GM12878 (cell line): ENCODE measurements around the gene TMEM30A. TPM values are rescaled to one million over a fixed set of nuclear protein-coding genes. Genes with fewer than 3 reads are reported as not detected.

Experiments
- ATAC-seq: fragments of 200-7000 bp; cut with Tn5 transposase; 3 replicates; pipeline ENCODE4 v1.9.1; 2020; ENCODE audit warnings: mild to moderate bottlenecking, moderate library complexity
- BruUV-seq: library from RNA; stranded (reverse); fragments of 400-500 nt; replicated peaks from 2 replicates; lab custom pipeline; 2021; lab: Mats Ljungman, UMichigan
- CTCF ChIA-PET: fragments of 300-600 bp; sonication (Branson Sonifier 250); formaldehyde crosslinking; extraction: SDS; loops from one replicate; lab custom pipeline; 2021; ENCODE audit warnings: inconsistent platforms; lab: Yijun Ruan, JAX
- POLR2A ChIA-PET: fragments of 350-600 bp; formaldehyde crosslinking; extraction: SDS; loops from one replicate; lab custom pipeline; 2021; ENCODE audit warnings: inconsistent platforms; lab: Charles Lee
- RAD21 ChIA-PET: fragments of 300-600 bp; sonication (Branson Sonifier 250); formaldehyde crosslinking; loops from one replicate; lab custom pipeline; 2023; ENCODE audit warnings: antibody characterized with exemption; ENCODE audit not compliant: unreplicated experiment; lab: Charles Lee
- SMC1A ChIA-PET: fragments of 300-600 bp; sonication (Branson Sonifier 250); formaldehyde crosslinking; loops from one replicate; lab custom pipeline; 2023; ENCODE audit not compliant: unreplicated experiment, uncharacterized antibody; lab: Charles Lee
- DNase-seq: peaks from one replicate; pipeline ENCODE4 v3.0.0-alpha.2; 2011; ENCODE audit warnings: low read depth, low spot score
- FAIRE-seq: peaks from 3 replicates; lab custom pipeline; 2011; peaks lifted over from hg19 to GRCh38; lab: Jason Lieb, UNC
- H2AFZ ChIP-seq: 2 replicates; pipeline ENCODE4 v1.6.0; 2011; ENCODE audit warnings: low read depth, low read length, control low read depth; ENCODE audit not compliant: control insufficient read depth
- H3K27ac ChIP-seq: 2 replicates; pipeline ENCODE4 v1.5.1; 2011; ENCODE audit warnings: control low read depth; ENCODE audit not compliant: control insufficient read depth, insufficient read depth
- H3K27me3 ChIP-seq, 2 experiments: replicated peaks in 1 of 2; 2 replicates each; pipeline versions ENCODE4 v1.6.0 to v1.6.1; 2011; ENCODE audit warnings: low read length in 1 of 2; ENCODE audit not compliant: control insufficient read depth in 2 of 2, insufficient read depth in 2 of 2
- H3K36me3 ChIP-seq, 2 experiments: 2 replicates each; pipeline ENCODE4 v1.5.1; 2011; ENCODE audit warnings: low read length in 1 of 2; ENCODE audit not compliant: control insufficient read depth in 2 of 2, insufficient read depth in 2 of 2
- H3K4me1 ChIP-seq: 2 replicates; pipeline ENCODE4 v1.6.1; 2011; ENCODE audit warnings: mild to moderate bottlenecking, low read length, moderate library complexity, mixed read lengths; ENCODE audit not compliant: control insufficient read depth, insufficient read depth
- H3K4me2 ChIP-seq: 2 replicates; pipeline ENCODE4 v1.6.0; 2011; ENCODE audit warnings: control low read depth; ENCODE audit not compliant: control insufficient read depth, insufficient read depth
- H3K4me3 ChIP-seq: fragments of 200-600 bp; sonication (generic); 2 replicates; pipeline ENCODE4 v1.5.1; 2016
- H3K79me2 ChIP-seq: 2 replicates; pipeline ENCODE4 v1.6.0; 2011; ENCODE audit warnings: low read length; ENCODE audit not compliant: control insufficient read depth, insufficient read depth
- H3K9ac ChIP-seq: 2 replicates; pipeline ENCODE4 v1.8.0; 2011; ENCODE audit warnings: low read length, control low read depth, mixed read lengths; ENCODE audit not compliant: control insufficient read depth, insufficient read depth
- H3K9me3 ChIP-seq: replicated peaks from 3 replicates; pipeline ENCODE4 v1.5.1; 2011; ENCODE audit warnings: mild to moderate bottlenecking, low read length; ENCODE audit not compliant: control insufficient read depth, insufficient read depth
- H4K20me1 ChIP-seq: 2 replicates; pipeline ENCODE4 v1.6.0; 2011; ENCODE audit not compliant: control insufficient read depth, insufficient read depth
- CTCF ChIP-seq, 3 experiments: IDR thresholded peaks in 2 of 3; conservative IDR thresholded peaks in 1 of 3; 2 replicates each; pipeline ENCODE4 v1.5.1; 2011; ENCODE audit warnings: low read depth in 3 of 3, low read length in 3 of 3, mild to moderate bottlenecking in 3 of 3, control low read depth in 2 of 3, moderate library complexity in 2 of 3, inconsistent platforms in 1 of 3, mixed read lengths in 1 of 3; ENCODE audit not compliant: control insufficient read depth in 2 of 3, insufficient read depth in 1 of 3; ENCODE audit errors: extremely low read depth in 1 of 3
- NR2C1 ChIP-seq: fragments of 450-650 bp; IDR thresholded peaks from 2 replicates; pipeline ENCODE4 v1.6.1; 2017; ENCODE audit warnings: antibody characterized with exemption, mild to moderate bottlenecking, moderate library complexity
- RAD21 ChIP-seq: IDR thresholded peaks from 2 replicates; pipeline ENCODE4 v1.6.1; 2011; ENCODE audit warnings: mild to moderate bottlenecking, low read depth, low read length, moderate library complexity; ENCODE audit not compliant: insufficient read depth
- SKIL ChIP-seq: fragments of 450-650 bp; IDR thresholded peaks from 2 replicates; pipeline ENCODE4 v1.6.1; 2017; ENCODE audit warnings: mild to moderate bottlenecking, low read depth, inconsistent platforms; ENCODE audit not compliant: poor library complexity, severe bottlenecking
- SMC3 ChIP-seq: IDR thresholded peaks from 2 replicates; pipeline ENCODE4 v1.6.1; 2011; ENCODE audit warnings: low read length, improper control_type of control experiment, borderline replicate concordance
- ZSCAN29 ChIP-seq: fragments of 450-650 bp; IDR thresholded peaks from 2 replicates; pipeline ENCODE4 v1.6.1; 2017; ENCODE audit warnings: mild to moderate bottlenecking, moderate library complexity
- WGBS: methylation state at CpG from one replicate; pipeline ENCODE4 v1.1.6; 2016; ENCODE audit warnings: low lambda C conversion rate; ENCODE audit not compliant: insufficient replicate concordance, insufficient coverage; ENCODE audit errors: missing lambda C conversion rate; 5-methylcytosine and 5-hydroxymethylcytosine counted together
- in situ Hi-C: fragments of 300-500 bp; cut with MboI; formaldehyde crosslinking; loops from 9 replicates; pipeline ENCODE4 v1.14.3; 2018; ENCODE audit warnings: mixed read lengths
- intact Hi-C: fragments of 100-400 bp; cut with micrococcal nuclease; formaldehyde crosslinking; loops from one replicate; pipeline ENCODE4 v1.14.2; 2022; ENCODE audit not compliant: unreplicated experiment
- polyA plus RNA-seq, 11 experiments: library from polyadenylated mRNA; depleted of rRNA in 4 of 11; unstranded in 6 of 11; stranded (reverse) in 5 of 11; fragments of >200 nt; fragmentation: Nextera tagmentation in 4 of 11; fragmentation: Illumina TruSeq in 1 of 11; extraction: Ambion mirVana in 4 of 11; extraction: Trizol in 1 of 11; gene quantifications; 1 replicate in 1 of 11; 2 replicates in 10 of 11; pipeline versions ENCODE4 v1.2.1 to v1.2.3, GENCODE V29; 2011 to 2016; ENCODE audit warnings: inconsistent platforms in 2 of 11, missing spikeins in 2 of 11, low read depth in 1 of 11
- total RNA-seq, 4 experiments: library from RNA; depleted of rRNA in 3 of 4; stranded (reverse); fragments of >200 nt in 3 of 4; fragmentation: Illumina TruSeq in 1 of 4; extraction: Trizol in 1 of 4; gene quantifications; 2 replicates each; pipeline versions ENCODE4 v1.2.1 to v1.2.3, GENCODE V29; 2013 to 2021

TMEM30A gene
- total and polyA plus RNA-seq, 10 of the 15 experiments (the other 5 are each of a cell fraction or from before 2014, with no cell fraction given), result 11.9 to 61.6 (median 43.2) TPM

GRCh38 chr6:75296811-75297779, 12.5 kb upstream of the TMEM30A start:
- H3K4me1 ChIP-seq, result no peaks in the 10 kb centered on the region
- no peaks in the 10 kb centered on the region for H3K79me2 ChIP-seq
- H3K9ac ChIP-seq, result no peak overlapping the region
- ChIA-PET POLR2A (interaction anchor here (1.5 kb wide), 1 partner anchor 29 kb away, joined by 3 read pairs; no protein-coding TSS in a partner anchor), SMC1A (interaction anchor here (0.6 to 4.1 kb wide), 33 partner anchors 8 to 596 kb away, joined by 3 to 18 read pairs (median 4); partner anchors contain the start of gene FILIP1), RAD21 (interaction anchor here (0.8 to 4.3 kb wide), 21 partner anchors 9 to 266 kb away, joined by 3 to 54 read pairs (median 4); partner anchors contain the start of genes COX7A2 and FILIP1), CTCF (interaction anchor here (0.6 to 7.9 kb wide), 36 partner anchors 8 to 265 kb away, joined by 3 to 68 read pairs (median 4); partner anchors contain the start of genes FILIP1 and TMEM30A)
- 0% methylated on average over 3 of the region's 3 CpGs for WGBS
- TF ChIP-seq RAD21 (peak; percentile 87), CTCF (IDR thresholded peaks at IDR 0.05 in 2 of 3, conservative IDR thresholded peaks at IDR 0.05 in 1 of 3; ENCODE audit: control insufficient read depth in 2 of 3, extremely low read depth in 1 of 3, insufficient read depth in 1 of 3, low read depth in 3 of 3, low read length in 3 of 3) (peak; percentile 53 to 75 (median 59); a peak in 5 of 6 replicates), NR2C1 (no peak), SMC3 (peak; percentile 82), SKIL (peak; percentile 55), ZSCAN29 (no peak)
- FAIRE-seq, result peak; percentile 92
- no peaks in the 10 kb centered on the region for H3K9me3 ChIP-seq
- no peak for DNase-seq
- in situ Hi-C loops, result loop anchor here (5.0 kb wide), 1 partner anchor 220 kb away; no protein-coding TSS in a partner anchor
- no peaks in the 10 kb centered on the region for H4K20me1 ChIP-seq
- H3K4me3 ChIP-seq, result no peak overlapping the region
- intact Hi-C loops, result loop anchor here (1.0 kb wide), 1 partner anchor 229 kb away; no protein-coding TSS in a partner anchor
- no peak overlapping the region for H3K4me2 ChIP-seq
- no TSS peak for BruUV-seq
- no peaks in the 10 kb centered on the region for H3K36me3 ChIP-seq
- H3K27ac ChIP-seq, result no peak overlapping the region
- H2AFZ ChIP-seq, result no peak overlapping the region
- ATAC-seq, result peak; percentile 87
- no peaks in the 10 kb centered on the region for H3K27me3 ChIP-seq
